HG03565 (cell line): ENCODE data around the gene CRYGD.
"Not testable (repeated sequence)": the region's sequence is repeated elsewhere in the genome, so short reads cannot be mapped to it uniquely, and the experiment has no call there.

Experiments
- ATAC-seq: cut with Tn5 transposase; IDR thresholded peaks from one replicate; pipeline ENCODE4 v1.9.1; 2021; ENCODE audit warnings: mild to moderate bottlenecking, moderate library complexity; ENCODE audit not compliant: unreplicated experiment

Gene CRYGD

GRCh38 chr2:208130712-208131110 lies 6.4 kb upstream of the CRYGD start:
- no peak for ATAC-seq

- ATAC-seq = no peak
Observed at GRCh38 chr2:208129744-208130711, 5.7 kb upstream of the CRYGD start, which contains the start of gene CRYGC. TSS of gene CRYGC (minus strand) at chr2:208129828. CDS start at chr2:208129792, 36 bp downstream.

- ATAC-seq = no peak
Observed at GRCh38 chr2:208128136-208128535, 3.8 kb upstream of the CRYGD start.

GRCh38 chr2:208127090-208127489 lies 2.8 kb upstream of the CRYGD start:
- ATAC-seq = no peak

- no peak for ATAC-seq
Observed at GRCh38 chr2:208125251-208125650, 927 bp upstream of the CRYGD start.

GRCh38 chr2:208122248-208122647 lies 2.1 kb downstream of the CRYGD start:
- ATAC-seq = no peak

- ATAC-seq = no peak
Observed at GRCh38 chr2:208118918-208119317, 5.4 kb downstream of the CRYGD start.

GRCh38 chr2:208117390-208117789 lies 6.9 kb downstream of the CRYGD start:
- not testable (repeated sequence) for ATAC-seq

- no peak for ATAC-seq
Observed at GRCh38 chr2:208112969-208113368, 11.4 kb downstream of the CRYGD start.

GRCh38 chr2:208112273-208112745 lies 12.0 kb downstream of the CRYGD start:
- ATAC-seq = not testable (repeated sequence)

GRCh38 chr2:208103616-208104015 lies 20.7 kb downstream of the CRYGD start:
- ATAC-seq = no peak

GRCh38 chr2:208101716-208102631 lies 22.4 kb downstream of the CRYGD start:
- no peak for ATAC-seq

- no peak for ATAC-seq
Observed at GRCh38 chr2:208099682-208100470, 24.4 kb downstream of the CRYGD start.

- not testable (repeated sequence) for ATAC-seq
Observed at GRCh38 chr2:208098701-208099100, 25.6 kb downstream of the CRYGD start.

GRCh38 chr2:208098267-208098666 lies 26.1 kb downstream of the CRYGD start:
- ATAC-seq = no peak

GRCh38 chr2:208097801-208098200 lies 26.5 kb downstream of the CRYGD start:
- no peak for ATAC-seq

- no peak for ATAC-seq
Observed at GRCh38 chr2:208097313-208097712, 27.0 kb downstream of the CRYGD start.

- ATAC-seq = no peak
Observed at GRCh38 chr2:208096080-208096479, 28.2 kb downstream of the CRYGD start.

- ATAC-seq = no peak
Observed at GRCh38 chr2:208093128-208093527, 31.2 kb downstream of the CRYGD start.

GRCh38 chr2:208092093-208092832 lies 32.1 kb downstream of the CRYGD start:
- ATAC-seq = no peak
